Measurements from ENCODE around the gene CCL7. TPM values are rescaled to one million over a fixed set of nuclear protein-coding genes. Genes with fewer than 3 reads are reported as not detected.

The CCL7 gene
- total RNA-seq, 1 donor from 2014 or later = not detected

DNA sequence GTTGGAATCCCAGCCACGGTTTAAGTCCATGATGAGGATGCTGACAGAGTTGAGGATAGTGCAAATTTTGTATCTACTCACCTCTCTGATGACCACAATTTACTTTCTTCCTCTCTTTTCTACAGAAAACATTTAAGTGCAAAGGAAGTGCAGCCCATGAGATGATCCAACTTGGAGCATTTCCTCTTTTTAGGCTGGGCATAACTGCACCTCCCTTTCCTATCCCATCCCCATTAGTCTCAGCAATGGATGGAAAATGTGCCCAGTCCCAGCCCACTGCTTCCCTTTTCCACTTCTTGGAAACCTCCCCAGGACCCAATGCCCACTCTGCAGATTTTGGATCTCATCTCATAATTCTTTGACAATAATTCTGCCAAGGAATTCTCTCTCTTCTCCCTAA is 32.6 kb downstream of the CCL7 start:
- Histone ChIP-seq H3K27me3 (ENCODE audit: insufficient read depth, low read length) (no peaks in the 10 kb centered on the region), H2AFZ (ENCODE audit: low read depth, low read length) (no peak overlapping the region), H3K9me3 (ENCODE audit: insufficient read depth, low read depth, low read length) (no peaks in the 10 kb centered on the region), H3K27ac (ENCODE audit: low read depth, low read length) (no peak overlapping the region), H3K36me3 (ENCODE audit: insufficient read depth, low read length) (no peaks in the 10 kb centered on the region), H3K4me3 (ENCODE audit: insufficient read depth, low read depth, low read length) (no peak overlapping the region), H3K9ac (ENCODE audit: low read length) (no peak overlapping the region), H3K79me2 (ENCODE audit: insufficient read depth, low read length) (no peaks in the 10 kb centered on the region), H4K20me1 (ENCODE audit: insufficient read depth, low read length) (no peaks in the 10 kb centered on the region), H3K4me2 (ENCODE audit: low read length) (no peak overlapping the region), H3K4me1 (ENCODE audit: insufficient read depth, low read length) (peaks cover 30% of the 10 kb centered on the region)
- no peak overlapping the region for H3K4me3 Mint-ChIP-seq (ENCODE audit: unreplicated experiment)
- TF ChIP-seq, protein P1, sequence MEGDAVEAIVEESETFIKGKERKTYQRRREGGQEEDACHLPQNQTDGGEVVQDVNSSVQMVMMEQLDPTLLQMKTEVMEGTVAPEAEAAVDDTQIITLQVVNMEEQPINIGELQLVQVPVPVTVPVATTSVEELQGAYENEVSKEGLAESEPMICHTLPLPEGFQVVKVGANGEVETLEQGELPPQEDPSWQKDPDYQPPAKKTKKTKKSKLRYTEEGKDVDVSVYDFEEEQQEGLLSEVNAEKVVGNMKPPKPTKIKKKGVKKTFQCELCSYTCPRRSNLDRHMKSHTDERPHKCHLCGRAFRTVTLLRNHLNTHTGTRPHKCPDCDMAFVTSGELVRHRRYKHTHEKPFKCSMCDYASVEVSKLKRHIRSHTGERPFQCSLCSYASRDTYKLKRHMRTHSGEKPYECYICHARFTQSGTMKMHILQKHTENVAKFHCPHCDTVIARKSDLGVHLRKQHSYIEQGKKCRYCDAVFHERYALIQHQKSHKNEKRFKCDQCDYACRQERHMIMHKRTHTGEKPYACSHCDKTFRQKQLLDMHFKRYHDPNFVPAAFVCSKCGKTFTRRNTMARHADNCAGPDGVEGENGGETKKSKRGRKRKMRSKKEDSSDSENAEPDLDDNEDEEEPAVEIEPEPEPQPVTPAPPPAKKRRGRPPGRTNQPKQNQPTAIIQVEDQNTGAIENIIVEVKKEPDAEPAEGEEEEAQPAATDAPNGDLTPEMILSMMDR (IDR thresholded peaks at IDR 0.05; ENCODE audit: insufficient read depth, low read depth, low read length) = no peak
- no peak for TF ChIP-seq EZH2 (IDR thresholded peaks at IDR 0.05; ENCODE audit: insufficient read depth, low read length)
- FAIRE-seq = no peak
- H3K27ac Mint-ChIP-seq (ENCODE audit: unreplicated experiment) = no peak overlapping the region
- H3K4me1 Mint-ChIP-seq (ENCODE audit: low read depth, unreplicated experiment) = peaks cover 39% of the 10 kb centered on the region
- H3K36me3 Mint-ChIP-seq (ENCODE audit: low read depth, unreplicated experiment) = no peaks in the 10 kb centered on the region
- no peak for DNase-seq (ENCODE audit: low read depth)
- H3K9me3 Mint-ChIP-seq (ENCODE audit: unreplicated experiment) = peaks cover 4% of the 10 kb centered on the region
- H3K27me3 Mint-ChIP-seq (ENCODE audit: low read depth, unreplicated experiment) = peaks cover 2% of the 10 kb centered on the region

DNA sequence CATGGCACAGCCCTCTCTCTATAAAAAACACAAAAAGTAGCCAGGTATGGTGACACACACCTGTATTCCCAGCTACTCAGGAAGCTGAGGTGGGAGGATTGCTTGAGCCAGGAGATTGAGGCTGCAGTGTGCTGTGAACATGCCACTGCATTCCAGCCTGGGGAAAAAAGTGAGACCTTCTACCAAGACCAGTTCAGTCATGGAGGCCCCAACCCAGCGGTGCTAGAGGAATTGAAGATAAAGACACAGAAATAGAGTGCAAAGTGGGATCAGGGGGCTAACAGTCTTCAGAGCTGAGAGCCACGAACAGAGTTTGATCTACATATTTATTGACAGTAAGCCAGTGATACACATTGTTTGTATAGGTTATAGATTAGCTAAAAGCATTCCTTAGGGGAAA is 33.6 kb downstream of the CCL7 start:
- H3K4me3 Mint-ChIP-seq (ENCODE audit: unreplicated experiment) = no peak overlapping the region
- no peak for FAIRE-seq
- H3K27me3 ChIP-seq (ENCODE audit: insufficient read depth, low read length) = no peaks in the 10 kb centered on the region
- H3K4me2 ChIP-seq (ENCODE audit: low read length) = no peak overlapping the region
- H3K9ac ChIP-seq (ENCODE audit: low read length) = no peak overlapping the region
- peaks cover 2% of the 10 kb centered on the region for H3K9me3 Mint-ChIP-seq (ENCODE audit: unreplicated experiment)
- peaks cover 35% of the 10 kb centered on the region for H3K4me1 Mint-ChIP-seq (ENCODE audit: low read depth, unreplicated experiment)
- no peak overlapping the region for H3K27ac Mint-ChIP-seq (ENCODE audit: unreplicated experiment)
- no peaks in the 10 kb centered on the region for H4K20me1 ChIP-seq (ENCODE audit: insufficient read depth, low read length)
- DNase-seq (ENCODE audit: low read depth) = no peak
- H2AFZ ChIP-seq (ENCODE audit: low read depth, low read length) = no peak overlapping the region
- no peaks in the 10 kb centered on the region for H3K9me3 ChIP-seq (ENCODE audit: insufficient read depth, low read depth, low read length)
- no peaks in the 10 kb centered on the region for H3K36me3 ChIP-seq (ENCODE audit: insufficient read depth, low read length)
- TF ChIP-seq, protein P1 (IDR thresholded peaks at IDR 0.05; ENCODE audit: insufficient read depth, low read depth, low read length) = no peak
- TF ChIP-seq EZH2 (IDR thresholded peaks at IDR 0.05; ENCODE audit: insufficient read depth, low read length) = no peak
- no peak overlapping the region for H3K27ac ChIP-seq (ENCODE audit: low read depth, low read length)
- H3K36me3 Mint-ChIP-seq (ENCODE audit: low read depth, unreplicated experiment) = no peaks in the 10 kb centered on the region
- peaks cover 4% of the 10 kb centered on the region for H3K27me3 Mint-ChIP-seq (ENCODE audit: low read depth, unreplicated experiment)
- H3K4me1 ChIP-seq (ENCODE audit: insufficient read depth, low read length) = peaks cover 30% of the 10 kb centered on the region
- no peak overlapping the region for H3K4me3 ChIP-seq (ENCODE audit: insufficient read depth, low read depth, low read length)
- no peaks in the 10 kb centered on the region for H3K79me2 ChIP-seq (ENCODE audit: insufficient read depth, low read length)

DNA sequence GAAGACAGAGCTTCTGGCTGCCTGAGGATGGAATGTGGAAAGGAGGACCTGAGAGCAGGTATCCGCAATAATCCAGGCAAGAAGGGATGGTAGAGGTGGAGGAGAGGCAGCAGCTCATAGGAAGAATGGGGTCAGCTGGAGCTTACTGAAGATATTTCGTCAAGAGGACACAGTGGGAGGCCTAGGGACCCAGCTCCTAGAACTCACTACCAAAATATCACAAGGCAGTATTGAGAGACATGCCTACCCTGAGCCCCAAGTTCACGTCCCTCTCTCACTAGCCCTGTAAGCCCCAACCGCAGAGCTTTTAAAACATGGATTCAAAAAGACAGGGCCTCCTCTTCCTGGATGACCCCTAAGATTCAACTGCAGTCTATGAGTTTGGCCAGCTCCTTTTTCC is 35.0 kb downstream of the CCL7 start:
- peaks cover 22% of the 10 kb centered on the region for H3K4me1 ChIP-seq (ENCODE audit: insufficient read depth, low read length)
- DNase-seq (ENCODE audit: low read depth) (no peak), FAIRE-seq (no peak)
- peaks cover 20% of the 10 kb centered on the region for H3K4me1 Mint-ChIP-seq (ENCODE audit: low read depth, unreplicated experiment)
- H3K9me3 ChIP-seq (ENCODE audit: insufficient read depth, low read depth, low read length) = no peaks in the 10 kb centered on the region
- no peaks in the 10 kb centered on the region for H3K9me3 Mint-ChIP-seq (ENCODE audit: unreplicated experiment)
- H3K27me3 Mint-ChIP-seq (ENCODE audit: low read depth, unreplicated experiment) = peaks cover 7% of the 10 kb centered on the region
- H3K4me3 Mint-ChIP-seq (ENCODE audit: unreplicated experiment) = no peak overlapping the region
- no peak overlapping the region for H3K9ac ChIP-seq (ENCODE audit: low read length)
- H3K36me3 ChIP-seq (ENCODE audit: insufficient read depth, low read length) = no peaks in the 10 kb centered on the region
- no peak overlapping the region for H3K27ac ChIP-seq (ENCODE audit: low read depth, low read length)
- H3K4me2 ChIP-seq (ENCODE audit: low read length) = no peak overlapping the region
- no peaks in the 10 kb centered on the region for H3K27me3 ChIP-seq (ENCODE audit: insufficient read depth, low read length)
- H3K4me3 ChIP-seq (ENCODE audit: insufficient read depth, low read depth, low read length) = no peak overlapping the region
- H2AFZ ChIP-seq (ENCODE audit: low read depth, low read length) = no peak overlapping the region
- no peaks in the 10 kb centered on the region for H3K79me2 ChIP-seq (ENCODE audit: insufficient read depth, low read length)
- no peak overlapping the region for H3K27ac Mint-ChIP-seq (ENCODE audit: unreplicated experiment)
- H4K20me1 ChIP-seq (ENCODE audit: insufficient read depth, low read length) = no peaks in the 10 kb centered on the region
- TF ChIP-seq EZH2 (IDR thresholded peaks at IDR 0.05; ENCODE audit: insufficient read depth, low read length) = no peak
- TF ChIP-seq, protein P1 (IDR thresholded peaks at IDR 0.05; ENCODE audit: insufficient read depth, low read depth, low read length) = no peak
- no peaks in the 10 kb centered on the region for H3K36me3 Mint-ChIP-seq (ENCODE audit: low read depth, unreplicated experiment)

Measured in astrocyte (in vitro differentiated cells and primary cell).